ENCODE data around the gene NKX6-2.
"Not testable (repeated sequence)": the region's sequence is repeated elsewhere in the genome, so short reads cannot be mapped to it uniquely, and the experiment has no call there.

NKX6-2 gene

DNA sequence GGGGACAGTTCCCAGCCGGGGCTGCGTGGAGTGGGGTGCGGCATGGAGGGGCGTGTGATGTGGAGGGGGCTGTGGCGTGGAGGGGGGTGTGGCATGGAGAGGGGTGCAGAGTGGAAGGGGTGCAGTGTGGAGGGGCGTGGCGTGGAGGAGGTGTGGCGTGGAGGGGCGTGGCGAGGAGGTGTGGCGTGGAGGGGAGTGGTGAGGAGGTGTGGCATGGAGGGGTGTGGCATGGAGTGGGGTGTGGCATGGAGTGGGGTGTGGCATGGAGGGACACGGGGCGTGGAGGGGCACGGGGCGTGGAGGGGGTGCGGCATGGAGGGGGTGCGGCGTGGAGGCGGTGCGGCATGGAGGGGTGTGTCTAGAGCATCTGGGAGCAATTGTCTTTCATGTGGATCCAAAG, 33.6 kb downstream of the NKX6-2 start:
- DNase-seq = no peak

DNA sequence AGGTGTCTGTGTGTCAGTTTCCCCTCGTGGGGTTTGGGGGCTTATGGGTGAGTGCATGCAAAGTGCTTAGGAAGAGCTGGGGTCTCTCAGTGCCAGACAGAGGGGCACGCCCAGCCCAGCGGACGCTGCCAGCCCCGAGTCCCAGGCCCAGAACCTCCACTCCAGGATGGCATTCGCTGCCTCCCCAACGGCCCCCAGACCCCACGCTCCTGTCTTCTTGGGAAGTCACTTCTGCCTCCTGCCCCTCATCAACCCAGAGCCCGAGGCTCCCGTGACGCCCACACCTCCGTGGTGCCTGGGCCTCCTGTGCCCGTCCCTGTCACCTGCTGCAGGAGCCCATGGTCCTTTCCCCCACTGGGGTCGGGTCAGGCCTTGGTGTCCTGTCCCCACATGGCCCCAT, 35.0 kb downstream of the NKX6-2 start:
- DNase-seq = no peak

DNA sequence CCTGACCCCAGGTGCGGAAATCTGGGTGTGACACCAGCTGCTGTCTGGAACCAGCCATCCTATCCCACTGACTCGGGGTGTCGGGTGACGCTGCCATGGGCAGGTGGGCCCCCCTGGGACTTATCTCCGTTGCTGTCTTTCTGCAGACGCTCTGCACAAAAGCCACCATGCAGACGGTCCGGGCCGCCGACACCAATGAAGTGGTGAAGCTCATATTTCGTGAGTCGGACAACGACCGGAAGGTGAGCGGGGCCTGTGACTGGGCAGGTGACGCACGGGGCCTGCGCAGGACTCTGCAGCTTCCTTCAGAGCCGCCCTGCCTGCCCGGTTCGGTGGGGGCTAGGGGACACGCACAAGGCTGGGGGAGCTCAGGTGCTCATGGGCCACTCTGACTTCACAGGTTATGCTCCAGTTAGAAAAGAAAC, 36.6 kb downstream of the NKX6-2 start:
- DNase-seq = no peak

DNA sequence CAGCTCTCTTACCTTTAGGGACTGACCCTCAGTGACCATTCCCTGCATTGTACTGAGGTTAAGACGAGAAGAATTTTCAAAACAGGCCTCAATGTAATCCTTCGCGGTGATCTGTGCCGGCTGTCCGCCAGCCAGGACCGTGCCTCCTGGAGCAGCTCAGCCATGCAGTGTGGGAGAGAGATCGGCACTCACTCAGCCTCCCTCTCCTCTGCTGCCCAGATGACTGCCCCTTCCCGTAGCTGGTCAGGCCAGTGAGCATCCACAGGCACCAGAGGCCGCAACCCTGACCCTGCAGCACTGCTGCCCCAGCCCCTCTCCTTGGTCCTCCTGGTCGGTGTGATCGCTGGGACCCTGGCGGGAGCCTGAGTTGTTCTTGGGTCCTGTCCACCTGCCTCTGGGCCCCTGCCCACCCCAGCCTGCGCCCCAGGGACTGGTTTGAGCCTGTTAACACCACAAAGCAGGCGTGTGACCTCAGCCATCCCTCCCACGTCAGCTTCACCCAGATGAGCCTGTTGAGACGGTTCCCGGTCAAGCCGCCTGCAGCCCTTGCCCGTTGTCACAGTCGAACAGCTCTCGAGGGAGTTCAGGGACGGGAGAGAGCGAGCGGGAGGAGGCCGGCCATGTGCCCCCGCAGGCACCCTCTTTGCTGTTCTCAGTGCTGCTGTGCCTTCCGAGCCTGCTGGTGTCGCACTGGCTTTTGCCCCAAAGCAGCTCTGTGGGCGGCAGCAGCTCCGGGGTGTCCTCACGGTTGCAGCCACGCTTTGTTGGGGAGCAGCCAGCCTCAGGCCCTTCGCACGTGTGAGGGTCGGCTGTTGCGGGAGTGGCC, 37.2 kb downstream of the NKX6-2 start:
- DNase-seq = no peak

DNA sequence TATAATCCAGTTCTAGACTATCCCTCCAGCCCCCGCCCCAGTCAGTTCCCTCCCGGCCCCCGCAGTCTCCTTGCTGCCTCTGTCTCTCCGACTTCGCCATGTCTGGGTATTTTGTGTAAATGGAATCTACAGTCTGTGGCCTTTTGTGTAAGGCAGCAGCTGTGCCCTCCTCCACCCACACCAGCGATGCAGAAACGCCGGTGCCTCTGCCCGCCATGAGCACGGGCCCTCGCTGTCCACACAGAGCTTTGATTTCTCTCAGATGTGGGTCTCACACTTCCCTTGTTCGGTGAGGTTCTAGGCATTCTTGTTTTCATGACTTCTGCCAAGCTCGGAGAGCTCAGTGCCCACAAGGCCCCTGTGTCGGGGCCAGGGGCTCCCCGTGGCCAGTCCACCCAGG, 37.8 kb downstream of the NKX6-2 start:
- DNase-seq = no peak

DNA sequence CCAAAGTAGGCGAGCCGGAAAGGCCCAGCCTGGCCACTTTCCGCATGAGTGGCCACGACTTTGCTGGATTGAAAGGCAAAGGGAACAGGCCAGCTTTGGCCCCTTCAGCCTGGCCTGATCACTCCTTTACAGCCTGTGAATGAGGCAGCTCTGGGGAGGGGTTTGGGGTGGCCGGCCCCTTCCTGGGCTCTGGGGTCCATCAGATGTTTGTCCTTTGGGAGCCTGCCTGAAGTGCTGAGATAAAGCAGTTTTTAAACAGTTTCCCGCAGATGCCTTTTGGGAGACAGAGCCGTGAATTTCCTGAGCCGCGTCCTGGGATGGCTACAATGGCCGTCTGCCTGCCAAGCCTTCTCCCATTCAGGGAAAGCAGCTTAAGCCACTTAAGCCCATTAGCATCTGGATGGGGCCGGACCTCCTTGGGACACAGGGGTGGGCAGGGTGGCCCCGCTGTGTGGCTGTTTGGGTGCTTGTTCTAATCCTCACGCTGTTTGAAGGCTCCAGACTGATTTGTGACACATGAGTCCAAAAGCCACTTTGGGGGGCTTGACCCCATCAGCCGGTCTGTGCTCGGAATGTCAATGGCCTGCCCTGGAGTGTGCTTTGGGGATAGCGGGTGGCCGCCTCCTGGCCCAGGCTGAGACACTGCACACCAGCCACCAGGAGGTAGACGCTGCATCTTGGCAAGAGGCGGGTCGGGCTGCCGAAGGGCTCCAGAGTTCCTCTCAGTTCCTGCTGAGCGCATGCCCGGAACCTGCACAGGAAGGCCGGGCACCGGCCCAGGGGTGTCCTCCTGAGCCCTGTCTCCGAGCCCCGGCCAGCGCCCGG, 38.9 kb downstream of the NKX6-2 start:
- DNase-seq = no peak

DNA sequence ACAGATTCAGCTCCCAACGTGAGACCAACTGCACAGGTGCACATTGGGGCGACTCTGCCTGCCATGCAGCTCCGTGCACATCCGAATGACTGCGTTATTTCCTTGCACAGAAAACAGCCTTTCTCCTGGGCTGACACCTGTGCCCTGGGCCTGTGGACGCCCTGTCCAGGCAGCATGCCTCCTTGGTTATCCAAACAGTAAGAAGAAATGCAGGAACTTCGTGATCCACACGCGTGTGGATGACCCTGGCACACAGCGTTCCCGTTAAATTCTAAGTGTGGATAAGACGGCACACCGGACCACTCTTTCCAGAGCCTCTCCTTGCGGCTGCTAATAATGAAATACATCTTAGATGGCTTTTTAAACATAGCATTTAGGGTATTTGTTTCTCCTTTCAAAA, 39.6 kb downstream of the NKX6-2 start:
- no peak for DNase-seq

DNA sequence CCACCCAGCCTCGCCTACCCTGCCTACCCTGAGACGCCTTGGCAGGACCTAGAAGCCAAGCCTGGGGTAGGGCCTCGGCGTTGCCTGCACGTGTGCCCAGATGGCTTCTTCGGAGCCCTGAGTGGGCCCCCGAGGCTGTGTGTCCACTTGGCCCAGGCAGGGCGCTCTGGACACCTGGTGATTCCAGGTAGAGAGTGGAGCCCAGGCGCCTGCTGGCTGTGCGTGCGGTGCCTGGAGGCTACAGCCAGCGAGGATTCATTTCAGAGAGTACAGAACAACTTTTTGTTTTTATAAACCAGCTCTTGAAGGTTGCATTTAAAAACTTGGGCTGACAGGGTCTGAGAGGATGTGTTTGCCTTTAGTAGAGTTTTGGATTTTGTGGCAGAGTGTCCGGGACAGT, 40.0 kb downstream of the NKX6-2 start:
- DNase-seq = no peak

DNA sequence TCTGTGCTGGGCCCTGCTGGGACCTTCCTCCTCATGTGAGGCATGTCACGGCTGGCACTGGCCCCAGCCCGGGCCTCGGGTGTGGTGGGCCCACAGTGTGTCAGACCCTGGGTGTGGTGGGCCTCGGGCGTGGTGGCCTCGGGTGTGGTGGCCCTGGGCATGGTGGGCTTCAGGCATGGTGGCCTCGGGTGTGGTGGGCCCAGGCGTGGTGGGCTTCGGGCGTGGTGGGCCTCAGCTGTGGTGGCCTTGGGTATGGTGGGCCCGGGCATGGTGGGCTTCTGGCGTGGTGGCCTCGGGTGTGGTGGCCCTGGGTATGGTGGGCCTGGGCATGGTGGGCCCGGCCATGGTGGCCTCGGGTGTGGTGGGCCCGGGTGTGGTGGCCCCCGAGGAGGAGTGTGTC, 40.4 kb downstream of the NKX6-2 start:
- no peak for DNase-seq

DNA sequence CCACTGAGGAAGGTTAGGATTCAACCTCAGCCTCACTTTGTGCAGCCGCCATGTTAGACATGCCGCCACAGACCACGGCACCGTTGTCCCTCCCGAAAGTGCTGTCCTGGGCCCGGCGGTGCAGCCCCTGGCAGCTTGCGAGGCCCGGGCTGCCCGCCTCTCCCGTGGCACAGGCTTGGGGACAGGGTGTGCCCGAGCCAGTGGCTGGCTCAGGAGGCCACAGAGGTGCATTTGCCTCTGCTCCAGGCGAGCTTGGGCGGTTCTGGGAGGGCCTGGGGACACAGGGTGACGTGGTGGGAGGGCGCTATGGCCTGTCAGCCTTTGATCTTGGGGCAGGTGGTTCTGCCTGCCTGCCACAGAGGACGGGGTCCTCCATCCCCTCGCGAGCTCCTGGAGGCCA, 41.1 kb downstream of the NKX6-2 start:
- DNase-seq = no peak

DNA sequence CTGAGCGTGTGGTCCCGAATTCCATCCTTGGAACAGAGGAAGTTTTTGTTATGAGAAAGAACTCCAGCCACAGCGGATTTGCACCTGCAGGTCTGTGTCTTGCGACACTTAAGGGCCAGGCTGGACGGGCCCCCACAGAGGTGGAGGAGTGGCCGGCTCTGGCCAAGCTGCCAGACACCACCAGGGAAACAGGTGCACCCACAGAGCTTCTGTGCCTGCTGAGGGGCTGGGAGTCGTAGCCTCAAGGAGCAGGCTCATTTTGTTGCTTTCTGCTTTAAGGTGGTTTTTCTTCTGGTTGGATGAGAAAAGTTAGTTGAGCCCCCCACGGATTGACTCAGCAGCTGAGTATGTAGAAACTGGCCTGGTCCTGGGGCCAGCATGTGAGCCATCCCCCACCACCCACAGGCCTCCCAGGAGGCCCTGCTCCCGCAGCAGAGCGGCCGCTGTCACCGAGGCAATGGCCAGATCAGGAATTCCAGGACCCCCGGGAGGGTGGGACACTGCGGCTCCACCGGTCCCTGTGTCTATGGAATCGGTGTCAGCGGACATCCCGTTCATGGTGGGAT, 41.9 kb downstream of the NKX6-2 start:
- no peak for DNase-seq

DNA sequence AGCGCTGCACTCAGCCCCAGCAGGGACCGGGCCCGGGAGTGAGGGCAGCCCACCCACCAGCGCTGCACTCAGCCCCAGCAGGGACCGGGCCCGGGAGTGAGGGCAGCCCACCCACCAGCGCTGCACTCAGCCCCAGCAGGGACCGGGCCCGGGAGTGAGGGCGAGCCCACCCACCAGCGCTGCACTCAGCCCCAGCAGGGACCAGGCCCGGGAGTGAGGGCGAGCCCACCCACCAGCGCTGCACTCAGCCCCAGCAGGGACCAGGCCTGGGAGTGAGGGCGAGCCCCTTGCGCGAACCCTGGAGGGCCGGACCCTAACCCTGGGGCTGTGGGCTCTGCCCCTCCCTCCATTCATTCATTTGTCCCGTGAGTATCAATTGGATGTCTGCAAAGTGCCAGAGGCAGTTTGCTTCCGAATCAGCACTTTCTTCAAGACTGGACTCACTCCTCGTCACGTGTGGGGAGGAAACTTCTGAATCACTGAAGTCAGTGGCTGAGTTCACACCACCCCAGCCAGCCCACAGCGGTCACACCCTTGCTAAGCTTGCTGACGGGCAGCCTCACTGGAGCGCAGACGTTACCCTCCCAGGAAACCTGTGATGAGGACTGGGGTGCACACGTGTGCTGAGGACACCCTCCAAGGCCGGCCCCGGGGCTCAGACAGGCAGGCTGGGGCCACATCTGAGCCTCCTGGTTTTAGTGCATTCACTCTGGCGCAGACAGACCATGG, 42.6 kb downstream of the NKX6-2 start:
- DNase-seq = not testable (repeated sequence)

DNA sequence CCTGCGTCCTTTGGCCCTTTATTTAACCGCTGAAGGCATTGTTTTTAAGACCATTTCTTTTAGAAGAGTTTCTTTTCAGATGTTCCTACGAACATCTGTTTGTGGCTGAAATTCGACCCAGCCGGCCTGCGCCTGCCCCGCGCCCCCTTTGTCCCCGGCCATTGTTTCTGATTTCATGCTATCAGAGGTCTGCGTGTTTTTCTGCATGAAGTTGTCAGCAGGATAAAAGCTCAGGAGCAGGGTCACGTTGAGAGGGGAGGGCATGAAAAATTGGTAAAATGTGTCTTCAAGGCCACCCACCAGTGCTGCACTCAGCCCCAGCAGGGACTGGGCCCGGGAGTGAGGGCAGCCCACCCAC, 43.1 kb downstream of the NKX6-2 start:
- DNase-seq = no peak

DNA sequence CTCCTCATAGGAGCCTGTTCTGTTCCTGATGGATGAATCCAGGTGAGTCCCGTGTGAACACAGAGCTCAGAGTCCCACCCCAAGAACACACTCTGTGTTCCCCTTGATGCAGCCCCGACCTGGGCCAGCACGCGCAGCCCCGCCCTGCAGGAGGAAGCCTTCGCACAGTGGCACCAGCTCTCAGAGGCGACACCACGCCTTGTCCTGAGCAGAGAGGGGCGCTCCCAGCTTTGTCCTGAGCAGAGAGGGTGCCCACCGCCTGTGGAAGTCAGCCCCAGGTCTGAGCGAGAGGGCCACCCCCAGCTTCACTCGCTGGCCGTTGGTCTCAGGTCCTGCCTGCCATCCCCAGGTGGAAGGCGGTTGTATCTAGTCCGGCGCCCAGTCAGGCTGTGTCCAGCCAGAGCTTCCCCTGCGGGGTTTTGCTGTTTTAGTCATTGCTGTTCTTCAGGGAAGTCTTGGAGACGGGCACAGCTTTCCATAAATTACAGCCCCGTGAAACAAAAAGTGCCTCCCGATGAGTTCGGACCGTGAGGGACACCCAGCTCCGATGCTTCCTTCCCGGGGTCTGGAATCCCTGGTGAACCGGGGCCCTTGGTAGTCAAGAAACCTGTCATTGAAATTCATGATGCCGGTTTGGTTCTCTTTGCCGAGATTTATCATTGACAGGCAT, 43.6 kb downstream of the NKX6-2 start:
- no peak for DNase-seq

DNA sequence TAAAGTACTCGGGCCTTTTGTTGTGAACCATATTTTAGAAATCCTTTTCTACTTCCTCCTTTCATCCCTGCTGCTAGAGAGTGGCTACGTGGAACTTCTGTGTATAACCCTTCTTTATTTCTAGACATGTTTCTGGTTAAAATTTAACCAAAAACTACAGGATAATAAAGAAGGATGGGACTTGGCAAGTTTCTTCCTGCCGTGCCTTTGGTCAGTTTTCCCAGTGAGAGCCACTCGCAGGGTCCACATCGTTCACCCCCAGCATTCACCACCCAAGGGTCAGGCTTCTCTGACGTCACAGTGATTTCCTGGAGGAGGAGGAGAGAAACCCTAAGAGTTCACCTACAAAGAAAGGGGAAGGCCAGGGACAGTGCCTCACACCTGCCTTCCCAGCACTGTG, 45.4 kb downstream of the NKX6-2 start:
- no peak for DNase-seq

DNA sequence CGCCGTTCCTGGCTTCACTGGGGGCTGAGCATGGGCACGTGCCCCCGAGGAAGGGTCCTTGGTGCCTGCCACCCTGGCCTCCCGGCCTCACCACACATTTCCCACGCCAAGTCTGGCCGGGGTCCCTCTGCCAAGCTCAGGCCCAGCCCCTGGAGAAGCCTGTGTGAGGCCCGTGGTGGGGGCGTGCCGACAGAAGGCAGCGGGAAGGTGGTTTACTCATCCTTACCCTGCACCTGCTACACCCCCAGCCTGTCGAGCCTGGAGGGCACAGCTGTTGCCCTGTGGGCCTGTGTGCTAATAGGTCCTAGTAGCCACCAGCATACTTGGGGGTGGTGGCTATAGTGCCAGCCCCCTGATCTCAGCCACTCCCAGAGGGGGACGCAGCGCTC, 46.7 kb downstream of the NKX6-2 start:
- DNase-seq = no peak

DNA sequence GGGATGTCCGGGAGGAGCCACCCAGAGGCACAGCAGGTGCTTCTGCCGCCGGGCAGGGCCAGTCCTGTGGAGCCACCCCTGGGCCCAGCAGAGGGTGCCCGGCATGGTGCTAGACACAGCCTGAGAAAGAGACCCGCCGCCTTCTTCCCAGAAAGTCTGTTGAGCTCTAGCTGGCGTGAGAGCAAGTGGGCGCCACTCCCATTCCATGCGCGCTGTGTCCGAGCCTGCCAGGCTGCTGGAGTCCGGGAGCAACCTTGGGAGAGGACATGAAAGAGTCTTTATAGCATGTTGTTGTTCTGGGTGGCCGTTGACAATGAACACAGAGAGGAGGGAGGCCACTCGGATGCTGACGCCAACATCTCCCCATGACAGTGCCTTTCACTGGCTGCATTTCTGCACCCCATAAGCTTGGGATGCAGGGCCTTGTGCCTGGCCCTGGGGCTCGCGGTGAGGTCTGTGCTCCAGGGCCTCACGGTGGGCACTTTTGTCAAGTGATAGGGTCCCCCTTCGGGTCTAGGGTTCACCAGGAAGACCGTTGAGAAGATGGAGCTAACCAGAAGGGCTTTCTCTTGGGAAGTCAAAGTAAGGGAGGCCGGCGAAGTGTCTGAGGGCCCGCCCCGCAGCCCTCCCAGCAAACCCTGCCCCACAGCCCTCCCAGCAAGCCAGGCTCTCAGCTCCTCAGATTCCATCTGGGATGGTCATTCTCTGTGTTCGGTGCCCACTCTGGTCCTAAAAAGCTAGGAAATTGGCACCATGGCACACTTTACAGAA, 47.3 kb downstream of the NKX6-2 start:
- DNase-seq = no peak

DNA sequence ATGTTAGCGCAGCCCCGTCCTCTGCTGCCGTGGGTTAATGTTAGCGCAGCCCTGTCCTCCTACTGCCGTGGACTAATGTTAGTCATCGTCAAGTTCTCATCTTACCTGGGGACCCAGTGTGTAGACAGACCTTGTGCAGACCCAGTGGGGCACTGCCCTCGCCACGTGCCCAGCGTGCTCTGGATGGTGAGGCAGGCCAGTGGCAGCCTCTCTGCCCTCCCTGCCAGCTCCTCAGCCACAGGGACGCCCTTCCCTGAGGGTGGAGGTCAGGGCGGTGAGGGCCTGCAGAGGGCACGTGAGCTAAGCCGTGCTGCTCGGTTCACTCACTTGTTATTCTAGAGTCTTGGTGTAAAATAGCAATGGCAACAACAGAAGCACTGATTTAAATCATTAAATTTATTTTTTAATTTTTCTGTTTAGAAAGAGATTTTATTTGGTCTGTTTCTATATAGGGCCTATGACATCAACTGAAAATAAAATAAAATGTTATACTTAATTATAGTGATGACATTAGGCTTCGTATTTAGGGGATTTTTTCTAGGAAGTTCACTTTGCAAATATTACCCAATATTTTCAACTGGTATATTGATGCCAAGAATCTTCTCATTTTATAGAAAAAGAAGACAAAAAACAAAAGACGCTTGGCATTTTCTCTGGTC, 48.4 kb downstream of the NKX6-2 start:
- DNase-seq = no peak

DNA sequence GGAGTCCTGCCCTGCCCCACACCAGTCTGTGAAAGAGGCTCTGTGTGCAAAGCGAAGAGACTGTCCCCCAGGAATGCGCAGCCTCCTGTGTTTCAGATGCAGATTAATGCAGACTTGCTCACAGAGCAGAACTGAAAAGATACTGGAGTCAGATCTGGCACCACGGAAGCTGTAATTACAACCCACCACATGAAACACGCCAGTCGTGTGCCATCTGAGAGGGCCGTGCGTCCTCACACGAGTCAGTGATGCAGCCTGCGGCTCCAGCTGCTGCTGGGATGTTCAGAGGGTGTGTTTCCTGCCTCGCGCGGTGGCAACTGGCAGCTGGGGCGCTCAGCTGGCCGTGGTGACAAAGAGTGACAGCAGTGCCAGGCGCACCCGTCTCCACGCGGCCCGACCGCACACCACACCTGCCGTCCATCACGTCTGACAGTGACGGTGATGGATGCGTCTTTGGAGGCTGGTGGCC, 50.0 kb downstream of the NKX6-2 start:
- no peak for DNase-seq

DNA sequence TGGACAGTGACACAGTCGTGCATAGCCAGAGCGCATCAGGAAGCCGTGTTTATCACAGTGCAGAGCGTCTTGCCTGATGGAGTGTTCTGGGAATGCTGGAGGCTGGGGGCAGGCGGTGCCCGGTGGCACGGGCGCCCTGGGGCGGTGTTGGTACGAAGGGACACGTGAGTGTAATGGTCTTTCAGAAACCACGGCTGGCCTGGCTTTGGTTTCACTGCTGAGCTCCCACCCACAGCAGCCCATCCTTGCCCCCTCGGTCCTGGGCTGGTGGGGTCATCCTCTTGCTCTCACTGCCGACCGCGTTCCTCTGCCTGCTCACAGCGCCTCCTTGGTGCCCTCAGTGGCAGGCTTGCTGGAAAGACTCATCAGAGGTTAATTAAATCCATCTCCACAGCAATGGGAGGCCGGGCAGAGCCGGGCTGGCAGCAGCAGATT, 50.6 kb downstream of the NKX6-2 start:
- no peak for DNase-seq

DNA sequence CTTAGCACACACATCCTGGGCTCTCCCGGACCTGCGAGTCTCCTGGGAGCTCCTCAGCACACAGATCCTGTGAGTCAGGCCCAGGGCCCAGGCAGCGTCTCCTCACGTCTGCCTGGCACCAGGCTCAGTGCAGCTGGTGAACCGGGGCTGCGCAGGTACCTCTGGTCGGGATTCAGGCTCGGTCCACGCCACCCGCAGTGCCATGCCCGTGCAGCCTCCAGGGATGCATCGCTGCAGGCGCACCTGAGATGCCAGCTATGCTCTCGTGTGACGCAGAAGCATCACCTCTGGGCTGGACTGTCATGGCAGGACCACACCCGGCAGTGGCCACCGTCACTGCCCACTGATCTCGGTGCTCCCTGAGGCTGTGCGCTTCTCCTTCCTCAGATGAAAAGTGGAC, 52.0 kb downstream of the NKX6-2 start:
- DNase-seq = no peak

All from NCI-H446 treated with DMSO at 0.1 percent for 48 hours (cell line).